Lower lobe of right lung (tissue), 2 donors: ENCODE results near the gene EAF2. TPM values are rescaled to one million over a fixed set of nuclear protein-coding genes. Genes with fewer than 3 reads are reported as not detected.

Experiments
- ATAC-seq, 2 donors: fragments of 200-7000 bp; cut with Tn5 transposase; one replicate each; pipeline ENCODE4 v1.9.1; 2020 to 2022; ENCODE audit warnings: mild to moderate bottlenecking in 2 of 2, moderate library complexity in 2 of 2
- DNase-seq: peaks from one replicate; pipeline ENCODE4 v3.0.0-alpha.2; 2020
- H3K27ac ChIP-seq: fragments of 200-600 bp; one replicate; pipeline ENCODE4 v1.8.0; 2022
- H3K27me3 ChIP-seq: fragments of 200-600 bp; one replicate; pipeline ENCODE4 v1.8.0; 2022; ENCODE audit warnings: low read depth
- H3K36me3 ChIP-seq: fragments of 200-600 bp; one replicate; pipeline ENCODE4 v1.8.0; 2022; ENCODE audit warnings: mild to moderate bottlenecking
- H3K4me1 ChIP-seq: fragments of 200-600 bp; one replicate; pipeline ENCODE4 v1.8.0; 2022
- H3K4me3 ChIP-seq: fragments of 200-600 bp; one replicate; pipeline ENCODE4 v1.8.0; 2022; ENCODE audit warnings: mild to moderate bottlenecking
- H3K9me3 ChIP-seq: fragments of 200-600 bp; one replicate; pipeline ENCODE4 v1.8.0; 2022
- intact Hi-C: fragments of 100-400 bp; cut with DNase I; formaldehyde crosslinking; loops from one replicate; pipeline ENCODE4 v1.11.0; 2022
- total RNA-seq: library from RNA; stranded (reverse); fragmentation: NEBNext Ultra II Directional; extraction: Animal tissue kit (Norgen Biotek cat#: 25700); gene quantifications from one replicate; pipeline ENCODE4 v1.2.1, GENCODE V29; 2021
- TF ChIP-seq, protein P1 (sequence below): fragments of 200-600 bp; IDR thresholded peaks from one replicate; pipeline ENCODE4 v1.8.0; 2022; ENCODE audit warnings: antibody characterized with exemption, mild to moderate bottlenecking
- donor health status: DM: no; HTN: yes; CAD: no; lungs with severe emphysema.

EAF2 gene
- total RNA-seq, 1 donor from 2014 or later: 7.3 TPM

DNA sequence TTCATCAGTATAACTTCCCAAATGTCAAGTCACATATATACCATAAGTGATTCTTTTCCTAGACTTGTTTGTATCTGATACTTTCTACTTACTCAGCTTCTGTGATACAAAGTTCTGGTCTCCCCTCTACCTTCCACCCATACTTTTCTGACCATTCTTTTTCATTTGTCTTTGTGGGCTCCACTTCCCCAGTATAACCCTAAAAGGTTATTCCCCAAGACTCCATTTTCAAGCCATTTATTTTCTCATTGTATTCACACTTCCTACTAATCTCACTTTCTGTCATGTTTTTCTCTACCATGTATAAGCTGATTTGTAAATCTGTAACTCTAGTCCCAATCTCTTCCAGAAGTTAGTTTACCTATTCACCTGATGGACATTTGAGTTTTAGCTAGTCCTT lies 34.1 kb upstream of the EAF2 start:
- TF ChIP-seq, protein P1, sequence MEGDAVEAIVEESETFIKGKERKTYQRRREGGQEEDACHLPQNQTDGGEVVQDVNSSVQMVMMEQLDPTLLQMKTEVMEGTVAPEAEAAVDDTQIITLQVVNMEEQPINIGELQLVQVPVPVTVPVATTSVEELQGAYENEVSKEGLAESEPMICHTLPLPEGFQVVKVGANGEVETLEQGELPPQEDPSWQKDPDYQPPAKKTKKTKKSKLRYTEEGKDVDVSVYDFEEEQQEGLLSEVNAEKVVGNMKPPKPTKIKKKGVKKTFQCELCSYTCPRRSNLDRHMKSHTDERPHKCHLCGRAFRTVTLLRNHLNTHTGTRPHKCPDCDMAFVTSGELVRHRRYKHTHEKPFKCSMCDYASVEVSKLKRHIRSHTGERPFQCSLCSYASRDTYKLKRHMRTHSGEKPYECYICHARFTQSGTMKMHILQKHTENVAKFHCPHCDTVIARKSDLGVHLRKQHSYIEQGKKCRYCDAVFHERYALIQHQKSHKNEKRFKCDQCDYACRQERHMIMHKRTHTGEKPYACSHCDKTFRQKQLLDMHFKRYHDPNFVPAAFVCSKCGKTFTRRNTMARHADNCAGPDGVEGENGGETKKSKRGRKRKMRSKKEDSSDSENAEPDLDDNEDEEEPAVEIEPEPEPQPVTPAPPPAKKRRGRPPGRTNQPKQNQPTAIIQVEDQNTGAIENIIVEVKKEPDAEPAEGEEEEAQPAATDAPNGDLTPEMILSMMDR: no peak
- Histone ChIP-seq H3K27me3 (no peaks in the 10 kb centered on the region), H3K36me3 (peaks cover 14% of the 10 kb centered on the region), H3K4me3 (no peak overlapping the region), H3K9me3 (no peaks in the 10 kb centered on the region), H3K4me1 (no peaks in the 10 kb centered on the region), H3K27ac (no peak overlapping the region)
- ATAC-seq (no peak), DNase-seq (no peak)
- intact Hi-C loops: no loop called here

DNA sequence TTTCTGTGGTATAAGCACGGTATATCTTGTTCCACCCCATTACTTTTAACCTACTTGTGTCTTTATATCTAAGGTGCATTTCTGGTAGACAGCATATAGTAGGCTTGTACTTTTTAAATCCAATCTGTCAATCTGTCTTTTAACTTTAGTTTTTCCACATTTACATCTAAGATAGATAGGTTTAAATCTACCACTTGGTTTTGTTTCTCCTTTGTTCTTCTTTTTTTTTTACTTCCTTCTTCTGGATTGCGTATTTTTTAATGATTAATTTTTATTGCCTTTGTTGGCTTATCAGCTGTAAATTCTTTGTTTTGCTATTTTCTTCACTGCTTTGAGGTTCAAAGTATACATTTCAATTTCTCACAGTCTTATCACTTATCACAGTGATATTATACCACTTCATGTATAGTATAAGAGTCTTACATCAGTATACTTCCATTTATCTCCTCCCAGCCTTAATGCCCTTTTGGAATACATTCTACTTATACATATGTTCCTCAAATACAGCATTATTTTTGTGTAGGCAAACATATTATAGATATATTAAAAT lies 31.2 kb upstream of the EAF2 start:
- no peak for ATAC-seq
- no peak for DNase-seq
- no peaks in the 10 kb centered on the region for H3K27me3 ChIP-seq
- H3K4me1 ChIP-seq: no peaks in the 10 kb centered on the region
- no peak overlapping the region for H3K27ac ChIP-seq
- TF ChIP-seq, protein P1: no peak
- intact Hi-C loops: no loop called here
- no peak overlapping the region for H3K4me3 ChIP-seq
- H3K9me3 ChIP-seq: no peaks in the 10 kb centered on the region
- H3K36me3 ChIP-seq: peaks cover 22% of the 10 kb centered on the region

DNA sequence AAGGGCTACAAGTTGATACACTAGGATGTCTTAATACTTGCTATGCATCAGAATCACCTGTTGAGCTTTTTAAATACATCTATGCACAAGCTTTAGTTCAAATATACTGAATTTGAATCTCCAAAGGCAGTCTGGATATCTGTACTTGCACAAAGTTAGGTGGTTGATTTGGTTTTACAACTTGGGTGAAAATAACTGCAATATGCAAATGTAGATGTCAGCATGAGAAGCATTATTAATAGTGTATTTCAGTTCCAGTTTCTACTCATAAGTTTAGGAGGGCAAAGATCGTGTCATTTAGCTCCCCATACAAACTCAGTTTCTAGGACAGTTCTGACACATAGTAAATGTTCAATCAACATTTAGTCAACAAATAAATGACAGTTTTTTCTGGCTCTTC lies 25.8 kb upstream of the EAF2 start:
- DNase-seq (no peak), ATAC-seq (no peak)
- Histone ChIP-seq H3K36me3 (peaks cover 36% of the 10 kb centered on the region), H3K9me3 (no peaks in the 10 kb centered on the region), H3K4me1 (no peaks in the 10 kb centered on the region), H3K27me3 (no peaks in the 10 kb centered on the region), H3K4me3 (no peak overlapping the region), H3K27ac (no peak overlapping the region)
- TF ChIP-seq, protein P1: no peak
- intact Hi-C loops: no loop called here

DNA sequence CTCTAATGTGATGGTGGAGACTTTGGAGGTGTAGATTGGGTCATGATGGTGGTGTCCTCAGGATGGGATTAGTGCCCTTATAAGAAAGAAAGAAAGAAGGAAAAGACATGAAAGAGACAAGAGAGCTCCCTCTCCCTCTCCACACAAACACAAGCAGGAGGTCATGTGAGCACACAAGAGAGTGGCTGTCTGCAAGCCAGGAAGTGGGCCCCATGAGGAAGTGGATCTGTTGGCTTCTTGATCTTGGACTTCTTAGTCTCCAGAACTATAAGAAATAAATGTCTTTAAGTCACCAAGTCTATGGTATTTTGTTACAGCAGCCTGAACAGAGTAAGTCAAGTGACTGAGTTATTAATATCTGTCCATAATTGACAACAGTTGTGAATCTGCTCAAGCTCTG lies 17.3 kb upstream of the EAF2 start:
- Histone ChIP-seq H3K36me3 (peaks cover 21% of the 10 kb centered on the region), H3K4me1 (no peaks in the 10 kb centered on the region), H3K9me3 (peaks cover 5% of the 10 kb centered on the region), H3K4me3 (no peak overlapping the region), H3K27ac (no peak overlapping the region), H3K27me3 (no peaks in the 10 kb centered on the region)
- DNase-seq (no peak), ATAC-seq (no peak)
- TF ChIP-seq, protein P1: no peak
- intact Hi-C loops: no loop called here

DNA sequence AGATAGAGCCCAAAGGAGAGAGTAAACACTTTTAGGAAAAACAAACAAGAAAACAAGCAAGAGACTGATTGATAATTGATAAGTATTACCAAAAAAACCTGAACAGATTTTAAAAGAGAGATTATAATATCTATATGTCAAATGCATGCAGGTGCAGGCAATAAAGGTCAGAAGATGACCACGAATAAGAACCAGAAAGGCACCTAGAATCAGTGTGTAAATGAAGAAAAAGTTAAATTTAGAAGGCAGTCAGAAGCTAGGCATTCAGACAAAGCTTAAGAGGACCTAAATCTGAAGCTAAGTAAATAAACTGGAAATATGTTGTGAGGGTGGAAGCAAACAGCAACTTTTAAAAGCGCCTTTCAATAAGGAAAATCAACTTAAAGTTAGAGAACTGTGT lies 16.4 kb upstream of the EAF2 start:
- Histone ChIP-seq H3K36me3 (peaks cover 21% of the 10 kb centered on the region), H3K4me3 (no peak overlapping the region), H3K27ac (no peak overlapping the region), H3K9me3 (peaks cover 13% of the 10 kb centered on the region), H3K27me3 (no peaks in the 10 kb centered on the region), H3K4me1 (no peaks in the 10 kb centered on the region)
- no peak for DNase-seq
- TF ChIP-seq, protein P1: no peak
- no peak for ATAC-seq
- intact Hi-C loops: no loop called here

DNA sequence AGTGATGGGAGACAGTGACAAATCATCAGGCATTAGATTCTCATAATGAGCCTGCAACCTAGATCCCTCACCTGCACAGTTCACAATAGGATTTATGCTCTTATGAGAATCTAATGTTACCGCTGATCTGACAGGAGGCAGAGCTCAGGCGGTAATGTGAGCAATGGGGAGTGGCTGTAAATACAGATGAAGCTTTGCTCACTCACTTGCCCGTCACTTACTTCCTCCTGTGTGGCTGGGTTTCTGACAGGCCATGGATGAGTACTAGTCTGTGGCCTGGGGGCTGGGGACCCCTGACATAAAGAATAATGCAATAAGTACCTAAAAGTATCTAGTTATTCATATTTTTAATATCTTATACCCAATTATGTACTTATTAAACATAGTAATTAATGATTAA lies 15.8 kb upstream of the EAF2 start:
- peaks cover 13% of the 10 kb centered on the region for H3K9me3 ChIP-seq
- ATAC-seq: no peak
- no peak overlapping the region for H3K27ac ChIP-seq
- no peak for DNase-seq
- H3K4me3 ChIP-seq: no peak overlapping the region
- intact Hi-C loops: no loop called here
- no peaks in the 10 kb centered on the region for H3K27me3 ChIP-seq
- H3K4me1 ChIP-seq: no peaks in the 10 kb centered on the region
- TF ChIP-seq, protein P1: no peak
- H3K36me3 ChIP-seq: peaks cover 23% of the 10 kb centered on the region
